Stimulated activated CD8-positive, alpha-beta memory T cell treated with anti-CD3 and anti-CD28 coated beads, Interleukin-4, amount 100 ng/mL, for 4 hours (primary cell): ENCODE data around the gene BCL11A.

Source experiments
- DNase-seq, 2 donors: peaks; one replicate each; pipeline ENCODE4 v3.0.0-alpha.2; 2020; ENCODE audit warnings: low read depth in 2 of 2, low spot score in 1 of 2

BCL11A gene

GRCh38 chr2:60508339-60508917 lies 45.0 kb downstream of the BCL11A start:
- DNase-seq: no peak

GRCh38 chr2:60507211-60507965 lies 46.1 kb downstream of the BCL11A start:
- DNase-seq: no peak

- DNase-seq: no peak
Observed at GRCh38 chr2:60505880-60506260, 47.6 kb downstream of the BCL11A start.

GRCh38 chr2:60505240-60505879 lies 48.1 kb downstream of the BCL11A start:
- DNase-seq: no peak

GRCh38 chr2:60504049-60504448 lies 49.4 kb downstream of the BCL11A start:
- DNase-seq: no peak

DNA sequence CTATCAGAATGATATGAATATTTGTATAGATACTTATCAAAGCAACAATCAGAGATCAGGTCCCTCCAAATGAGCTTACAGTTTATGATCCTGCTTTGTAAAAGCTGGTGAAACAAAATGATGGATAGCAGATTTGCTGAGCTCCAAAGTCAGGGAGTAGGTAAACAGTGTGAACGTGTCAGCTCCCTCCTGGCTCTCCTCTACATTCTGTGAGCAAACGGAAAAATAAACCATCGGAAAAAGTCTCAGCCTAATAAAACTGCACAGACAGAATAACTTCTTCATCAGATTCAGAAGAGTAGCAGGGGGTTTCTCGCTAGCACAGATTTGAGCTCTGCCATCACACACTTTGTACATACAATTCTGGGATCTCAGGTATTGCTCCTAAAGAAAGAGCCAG lies 51.3 kb downstream of the BCL11A start:
- no peak for DNase-seq

DNA sequence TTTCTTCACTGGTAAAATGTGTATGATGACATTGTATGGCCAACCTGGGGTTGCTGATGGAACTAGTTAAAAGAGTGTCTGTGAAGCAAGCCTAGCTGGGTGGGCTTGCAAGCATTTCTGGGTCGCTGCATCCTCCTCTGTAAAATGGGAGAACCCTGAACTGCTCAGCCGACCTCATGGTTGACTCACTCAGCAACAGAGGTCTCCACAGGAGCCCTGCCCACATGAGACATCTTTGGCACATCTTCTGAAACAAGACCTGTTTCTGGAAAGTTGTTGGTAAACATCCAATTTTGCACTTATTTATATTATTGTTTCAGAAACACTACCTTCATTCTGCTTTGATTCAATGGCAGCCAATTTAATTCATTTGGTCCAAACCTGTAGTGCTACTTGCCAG lies 52.6 kb downstream of the BCL11A start:
- DNase-seq: no peak

GRCh38 chr2:60499651-60500265 lies 53.7 kb downstream of the BCL11A start:
- DNase-seq: no peak

DNA sequence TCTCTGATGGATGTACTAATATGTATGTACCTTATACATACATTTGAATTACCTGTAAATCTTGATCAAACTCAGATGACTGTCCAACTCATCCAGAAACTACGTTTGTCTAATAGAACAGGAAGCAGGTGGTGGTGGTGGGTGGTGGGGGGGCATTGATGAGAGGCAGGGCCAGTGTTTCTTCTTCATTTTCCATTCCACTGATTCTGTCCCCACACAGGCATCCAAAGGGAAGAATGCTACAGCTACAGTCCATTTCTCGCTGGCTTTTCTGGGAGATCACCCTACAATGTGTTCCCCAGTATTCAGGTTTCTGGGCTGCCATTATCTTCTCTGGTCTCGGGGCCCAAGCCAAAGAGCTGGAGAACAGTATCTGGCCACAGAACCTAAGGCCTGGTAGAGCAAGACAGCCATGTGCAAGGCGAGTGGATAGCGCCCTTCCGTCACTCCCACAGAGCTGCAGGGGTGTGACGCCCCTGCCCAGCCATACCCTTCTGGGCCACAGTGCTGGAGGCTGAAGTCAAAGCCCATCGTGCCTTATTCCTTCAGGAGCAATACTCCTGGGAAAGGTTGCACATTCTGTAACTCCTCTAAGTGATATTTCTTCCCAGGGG lies 54.5 kb downstream of the BCL11A start:
- no peak for DNase-seq

GRCh38 chr2:60498127-60498815 lies 55.2 kb downstream of the BCL11A start:
- DNase-seq: no peak

DNA sequence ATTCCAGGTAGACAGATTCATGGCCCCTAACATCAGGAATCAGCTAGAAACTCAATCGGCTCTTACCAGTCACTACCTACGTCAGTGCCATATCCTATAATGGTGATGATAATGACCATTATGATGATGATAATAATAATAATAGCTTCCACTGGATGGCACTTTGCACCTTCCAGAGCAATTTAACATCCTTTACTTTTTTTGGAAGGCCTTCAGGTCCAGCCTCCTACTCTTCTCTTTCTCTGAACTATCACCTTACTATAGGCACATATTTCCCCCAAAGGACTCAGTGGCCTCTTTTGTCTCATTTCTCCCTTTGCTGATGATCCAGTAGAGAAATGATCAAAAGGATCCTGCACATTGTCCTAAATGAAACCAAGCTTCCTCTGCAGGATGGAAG lies 56.0 kb downstream of the BCL11A start:
- DNase-seq: no peak

- no peak for DNase-seq
Observed at GRCh38 chr2:60496956-60497355, 56.5 kb downstream of the BCL11A start.

DNA sequence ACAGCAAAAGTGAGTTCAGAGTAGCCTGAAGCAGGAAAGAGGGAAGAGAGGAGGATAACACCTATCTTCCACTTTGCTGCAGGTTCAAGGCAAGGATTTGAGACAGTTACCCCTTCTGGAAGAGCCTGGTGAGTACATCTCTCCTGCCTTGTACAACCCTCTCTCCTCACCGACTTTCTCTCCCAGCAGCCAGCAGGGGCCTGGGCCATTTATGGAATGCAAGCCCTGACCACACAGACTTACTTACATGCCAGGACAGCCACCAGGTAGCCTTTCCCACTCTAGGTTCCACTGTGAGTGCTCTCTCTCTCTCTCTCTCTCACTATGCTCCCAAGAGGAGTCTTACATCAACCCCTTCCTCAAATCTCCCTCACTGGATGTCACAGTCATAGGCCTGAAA lies 57.0 kb downstream of the BCL11A start:
- no peak for DNase-seq

DNA sequence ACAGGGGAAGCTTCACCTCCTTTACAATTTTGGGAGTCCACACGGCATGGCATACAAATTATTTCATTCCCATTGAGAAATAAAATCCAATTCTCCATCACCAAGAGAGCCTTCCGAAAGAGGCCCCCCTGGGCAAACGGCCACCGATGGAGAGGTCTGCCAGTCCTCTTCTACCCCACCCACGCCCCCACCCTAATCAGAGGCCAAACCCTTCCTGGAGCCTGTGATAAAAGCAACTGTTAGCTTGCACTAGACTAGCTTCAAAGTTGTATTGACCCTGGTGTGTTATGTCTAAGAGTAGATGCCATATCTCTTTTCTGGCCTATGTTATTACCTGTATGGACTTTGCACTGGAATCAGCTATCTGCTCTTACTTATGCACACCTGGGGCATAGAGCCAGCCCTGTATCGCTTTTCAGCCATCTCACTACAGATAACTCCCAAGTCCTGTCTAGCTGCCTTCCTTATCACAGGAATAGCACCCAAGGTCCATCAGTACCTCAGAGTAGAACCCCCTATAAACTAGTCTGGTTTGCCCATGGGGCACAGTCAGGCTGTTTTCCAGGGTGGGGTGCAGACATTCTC lies 58.3 kb downstream of the BCL11A start:
- DNase-seq: no peak

GRCh38 chr2:60493804-60494387 lies 59.6 kb downstream of the BCL11A start:
- no peak for DNase-seq

DNA sequence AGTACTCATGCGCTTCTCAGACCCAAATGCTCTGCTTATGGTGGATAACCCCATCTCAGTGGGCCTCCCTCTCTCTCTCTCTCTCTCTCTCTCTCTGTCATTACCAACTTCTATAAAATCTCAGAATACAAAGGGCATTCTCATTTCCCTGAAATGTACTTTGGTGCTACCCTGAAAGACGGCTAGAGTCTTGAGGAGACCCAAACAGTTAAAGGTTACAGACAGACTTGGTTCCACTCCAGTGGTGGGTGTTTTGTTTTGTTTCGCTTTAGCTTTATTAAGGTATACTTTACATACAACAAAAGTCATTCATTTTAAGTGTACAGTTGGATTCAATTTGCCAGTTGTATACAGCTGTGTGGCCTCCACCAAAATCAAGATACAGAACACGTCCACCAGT lies 60.9 kb downstream of the BCL11A start:
- no peak for DNase-seq

GRCh38 chr2:60490848-60491247 lies 62.6 kb downstream of the BCL11A start:
- DNase-seq: no peak

- DNase-seq: no peak
Observed at GRCh38 chr2:60490441-60490840, 63.0 kb downstream of the BCL11A start.

GRCh38 chr2:60489289-60489688 lies 64.2 kb downstream of the BCL11A start:
- DNase-seq: no peak

DNA sequence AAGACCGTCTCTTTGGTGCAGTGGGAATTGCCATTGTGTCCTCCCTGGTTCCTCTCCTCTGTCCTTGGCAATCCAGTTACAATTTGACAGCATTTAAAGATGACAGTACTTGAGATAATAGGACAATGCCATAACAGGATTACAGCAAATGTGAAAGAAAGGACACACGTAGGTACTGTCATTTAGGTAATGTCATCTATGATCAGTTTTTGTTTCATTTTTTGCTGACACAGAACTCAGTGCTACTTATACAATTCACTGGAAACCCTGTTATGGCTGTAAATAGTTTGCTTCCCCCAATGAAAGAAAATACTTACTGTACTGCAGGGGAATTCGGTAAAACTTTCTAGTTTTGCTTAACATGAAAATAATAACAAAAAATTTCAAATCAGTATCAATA lies 65.2 kb downstream of the BCL11A start:
- no peak for DNase-seq
